Stimulated activated CD4-positive, alpha-beta T cell treated with anti-CD3 and anti-CD28 coated beads, Interleukin-12 subunit alpha, Interleukin-12 subunit beta, amount 100 ng/mL, for 4 hours (primary cell): Measurements from ENCODE around the gene CSF1R.
"Not testable (repeated sequence)": the region's sequence is repeated elsewhere in the genome, so short reads cannot be mapped to it uniquely, and the experiment has no call there.

Experiments
- DNase-seq: peaks from one replicate; pipeline ENCODE4 v3.0.0-alpha.2; 2020

CSF1R gene

GRCh38 chr5:150103678-150104549, 17.6 kb upstream of the CSF1R start:
- DNase-seq: no peak

GRCh38 chr5:150101023-150101422, 14.7 kb upstream of the CSF1R start:
- DNase-seq: no peak

GRCh38 chr5:150097152-150097551, 10.8 kb upstream of the CSF1R start:
- DNase-seq: no peak

GRCh38 chr5:150092159-150092787, 5.9 kb upstream of the CSF1R start:
- no peak for DNase-seq

GRCh38 chr5:150085191-150085912, 1.0 kb downstream of the CSF1R start:
- no peak for DNase-seq

GRCh38 chr5:150084754-150085153, 1.6 kb downstream of the CSF1R start:
- DNase-seq: not testable (repeated sequence)

- no peak for DNase-seq
Observed at GRCh38 chr5:150082889-150083288, 3.5 kb downstream of the CSF1R start.

GRCh38 chr5:150082374-150082773, 4.0 kb downstream of the CSF1R start:
- no peak for DNase-seq

- no peak for DNase-seq
Observed at GRCh38 chr5:150081541-150082283, 4.6 kb downstream of the CSF1R start.

GRCh38 chr5:150080696-150081435, 5.5 kb downstream of the CSF1R start:
- no peak for DNase-seq

- DNase-seq: no peak
Observed at GRCh38 chr5:150079909-150080461, 6.4 kb downstream of the CSF1R start.

- DNase-seq: no peak
Observed at GRCh38 chr5:150078802-150079689, 7.3 kb downstream of the CSF1R start.

GRCh38 chr5:150077996-150078801, 8.2 kb downstream of the CSF1R start:
- DNase-seq: no peak

- no peak for DNase-seq
Observed at GRCh38 chr5:150077060-150077459, 9.3 kb downstream of the CSF1R start.

- no peak for DNase-seq
Observed at GRCh38 chr5:150075806-150076205, 10.5 kb downstream of the CSF1R start.

- DNase-seq: no peak
Observed at GRCh38 chr5:150075233-150075632, 11.1 kb downstream of the CSF1R start.

- no peak for DNase-seq
Observed at GRCh38 chr5:150073677-150074076, 12.7 kb downstream of the CSF1R start.

- no peak for DNase-seq
Observed at GRCh38 chr5:150073086-150073625, 13.2 kb downstream of the CSF1R start.

GRCh38 chr5:150070821-150071220, 15.5 kb downstream of the CSF1R start:
- no peak for DNase-seq
